SK-N-MC (cell line): Measurements from ENCODE around the gene TPP2.

Experiments used
- DNase-seq: peaks from one replicate; pipeline ENCODE4 v3.0.0-alpha.2; 2011; ENCODE audit warnings: low read depth, low spot score
- H3K27ac ChIP-seq: fragments of 200-600 bp; sonication (generic); 2 replicates; pipeline ENCODE4 v1.5.1; 2016; ENCODE audit warnings: mixed run types
- H3K36me3 ChIP-seq: fragments of 200-600 bp; sonication (generic); 2 replicates; pipeline ENCODE4 v1.6.1; 2017; ENCODE audit warnings: antibody characterized with exemption, low read length, mixed read lengths; ENCODE audit not compliant: insufficient read depth
- H3K4me3 ChIP-seq: fragments of 200-600 bp; sonication (generic); 2 replicates; pipeline ENCODE4 v1.5.1; 2016
- H3K9ac ChIP-seq: fragments of 200-600 bp; sonication (generic); 2 replicates; pipeline ENCODE4 v1.8.0; 2017; ENCODE audit warnings: mixed run types, mixed read lengths; ENCODE audit not compliant: insufficient read length
- H3K9me3 ChIP-seq: fragments of 200-600 bp; sonication (generic); 2 replicates; pipeline ENCODE4 v1.6.1; 2017; ENCODE audit warnings: low read depth, mild to moderate bottlenecking, antibody characterized with exemption, low read length, moderate library complexity, mixed read lengths
- EZH2 ChIP-seq: fragments of 200-600 bp; sonication (generic); IDR thresholded peaks from one replicate; pipeline ENCODE4 v1.6.1; 2017; ENCODE audit warnings: antibody characterized with exemption
- FOXP2 ChIP-seq: optimal IDR thresholded peaks from 2 replicates; pipeline ENCODE3; 2011; ENCODE audit warnings: mild to moderate bottlenecking, moderate library complexity; ENCODE audit not compliant: insufficient read depth; ENCODE audit errors: extremely low read length, control extremely low read depth
- POLR2AphosphoS5 ChIP-seq: IDR thresholded peaks from 2 replicates; pipeline ENCODE4 v1.6.1; 2012; ENCODE audit warnings: mild to moderate bottlenecking, low read depth, low read length, borderline replicate concordance

Gene TPP2

DNA sequence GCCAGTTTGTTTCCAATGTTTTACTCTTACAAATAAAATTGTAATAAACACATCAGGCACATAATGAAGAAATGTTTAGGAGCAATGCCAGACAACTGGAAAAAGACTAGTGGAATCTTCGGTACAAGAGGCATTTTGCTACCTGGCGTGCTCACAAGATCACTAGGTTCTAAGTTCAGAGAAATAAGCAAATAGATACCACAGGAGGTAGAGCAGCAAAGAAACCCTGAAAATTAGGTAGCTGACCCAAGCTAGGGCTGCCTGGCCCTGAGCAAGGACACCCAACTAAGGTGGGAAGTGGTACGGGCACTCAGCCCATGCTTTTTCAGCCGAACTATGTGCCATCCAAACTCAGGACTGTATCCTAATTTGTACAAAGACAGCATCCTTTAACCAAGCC lies 32.2 kb upstream of the TPP2 start:
- Histone ChIP-seq H3K27ac (no peak overlapping the region), H3K36me3 (no peaks in the 10 kb centered on the region; the same call in 1 of the 2 replicates), H3K4me3 (no peak overlapping the region), H3K9ac (no peak overlapping the region), H3K9me3 (no peaks in the 10 kb centered on the region)
- DNase-seq, result no peak
- no peak for TF ChIP-seq EZH2
- no peak for TF ChIP-seq FOXP2
- TF ChIP-seq POLR2AphosphoS5, result no peak

- Histone ChIP-seq H3K9ac (no peak overlapping the region), H3K27ac (no peak overlapping the region), H3K36me3 (no peaks in the 10 kb centered on the region), H3K4me3 (no peak overlapping the region), H3K9me3 (no peaks in the 10 kb centered on the region)
- TF ChIP-seq FOXP2 (no peak), POLR2AphosphoS5 (no peak), EZH2 (no peak)
- DNase-seq, result no peak
Observed at GRCh38 chr13:102566513-102566912, 30.3 kb upstream of the TPP2 start.

DNA sequence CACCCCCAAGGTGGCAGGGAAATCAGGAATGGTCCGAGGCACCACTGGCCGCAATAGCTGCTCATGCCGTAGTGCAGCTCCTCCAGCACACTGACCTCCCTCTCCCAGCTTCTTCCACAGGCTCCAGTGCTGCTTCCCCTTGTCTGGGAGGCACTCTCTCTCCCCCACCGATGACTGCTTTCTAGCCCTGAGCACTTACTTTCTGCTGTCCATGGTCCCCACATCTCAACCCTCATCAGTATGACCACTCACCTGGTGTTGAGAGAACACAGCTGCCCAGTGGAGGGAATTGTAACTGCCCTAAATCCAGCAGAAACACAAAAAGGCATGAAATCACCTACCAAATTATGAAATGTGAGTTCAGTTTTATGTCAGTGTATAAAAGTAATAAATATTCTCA lies 28.9 kb upstream of the TPP2 start:
- TF ChIP-seq EZH2 (no peak), FOXP2 (no peak), POLR2AphosphoS5 (no peak)
- Histone ChIP-seq H3K9ac (no peak overlapping the region), H3K27ac (no peak overlapping the region)

GRCh38 chr13:102569488-102569887 lies 27.3 kb upstream of the TPP2 start:
- DNase-seq, result no peak
- Histone ChIP-seq H3K9ac (no peak overlapping the region), H3K36me3 (no peaks in the 10 kb centered on the region), H3K4me3 (no peak overlapping the region), H3K9me3 (no peaks in the 10 kb centered on the region), H3K27ac (peak overlapping the region; percentile 87)
- TF ChIP-seq EZH2 (no peak), POLR2AphosphoS5 (no peak), FOXP2 (no peak)

More for the DNA sequence above, 28.9 kb upstream of the TPP2 start:
- H3K9me3 ChIP-seq, result no peaks in the 10 kb centered on the region
- no peak overlapping the region for H3K4me3 ChIP-seq
- DNase-seq, result no peak
- H3K36me3 ChIP-seq, result no peaks in the 10 kb centered on the region

DNA sequence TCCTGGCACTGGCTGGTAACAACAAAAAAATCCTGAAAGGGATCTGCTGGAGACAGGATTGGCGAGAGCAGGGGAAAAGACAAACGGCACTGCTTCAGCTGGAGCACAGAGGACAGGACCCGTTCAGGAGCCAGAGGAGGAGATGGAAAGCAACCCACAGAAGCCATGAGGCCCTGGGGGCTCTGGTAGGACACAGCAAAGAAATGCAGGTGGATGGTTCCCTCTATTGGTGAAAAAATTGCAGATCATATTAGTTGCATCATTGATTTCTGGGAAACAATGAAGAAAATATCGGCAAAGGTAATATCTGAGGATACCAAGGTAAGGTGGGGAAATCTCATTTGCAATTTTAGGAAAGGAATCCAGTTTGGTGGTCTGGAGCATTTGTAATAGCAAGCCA lies 25.7 kb upstream of the TPP2 start:
- Histone ChIP-seq H3K9me3 (no peaks in the 10 kb centered on the region), H3K9ac (peak overlapping the region; percentile 23), H3K27ac (peak overlapping the region; percentile 87), H3K4me3 (peak overlapping the region; percentile 62), H3K36me3 (no peaks in the 10 kb centered on the region)
- TF ChIP-seq EZH2, result no peak
- no peak for TF ChIP-seq FOXP2
- TF ChIP-seq POLR2AphosphoS5, result no peak
- DNase-seq, result no peak

DNA sequence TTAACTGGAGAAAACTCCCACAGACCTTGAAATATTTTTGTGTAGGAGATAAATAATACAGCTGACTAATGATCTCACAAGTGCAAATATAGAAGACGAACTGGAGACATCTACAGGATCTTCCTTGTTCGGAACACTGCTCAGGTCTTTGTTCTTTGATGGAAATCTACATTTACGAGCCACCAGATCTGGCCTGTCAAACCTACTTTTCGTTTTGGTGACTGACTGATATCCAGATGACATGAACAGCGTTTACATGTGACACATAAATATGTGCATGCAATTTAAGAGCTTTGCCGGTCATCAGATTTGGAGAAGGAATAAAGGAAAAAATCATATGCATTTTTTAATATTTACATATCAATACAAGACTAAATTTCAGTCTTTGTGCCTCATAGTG lies 24.5 kb upstream of the TPP2 start:
- no peaks in the 10 kb centered on the region for H3K36me3 ChIP-seq
- peak overlapping the region; percentile 14 for H3K9ac ChIP-seq
- peak overlapping the region; percentile 44 for H3K4me3 ChIP-seq
- H3K27ac ChIP-seq, result peak overlapping the region; percentile 49
- H3K9me3 ChIP-seq, result no peaks in the 10 kb centered on the region
- TF ChIP-seq FOXP2 (no peak), EZH2 (no peak), POLR2AphosphoS5 (no peak)
- DNase-seq, result no peak

GRCh38 chr13:102580552-102581169 lies 16.1 kb upstream of the TPP2 start:
- DNase-seq, result no peak
- H3K9me3 ChIP-seq, result no peaks in the 10 kb centered on the region
- TF ChIP-seq EZH2 (no peak), POLR2AphosphoS5 (no peak), FOXP2 (no peak)
- no peak overlapping the region for H3K27ac ChIP-seq
- no peaks in the 10 kb centered on the region for H3K36me3 ChIP-seq
- no peak overlapping the region for H3K9ac ChIP-seq
- H3K4me3 ChIP-seq, result no peak overlapping the region

DNA sequence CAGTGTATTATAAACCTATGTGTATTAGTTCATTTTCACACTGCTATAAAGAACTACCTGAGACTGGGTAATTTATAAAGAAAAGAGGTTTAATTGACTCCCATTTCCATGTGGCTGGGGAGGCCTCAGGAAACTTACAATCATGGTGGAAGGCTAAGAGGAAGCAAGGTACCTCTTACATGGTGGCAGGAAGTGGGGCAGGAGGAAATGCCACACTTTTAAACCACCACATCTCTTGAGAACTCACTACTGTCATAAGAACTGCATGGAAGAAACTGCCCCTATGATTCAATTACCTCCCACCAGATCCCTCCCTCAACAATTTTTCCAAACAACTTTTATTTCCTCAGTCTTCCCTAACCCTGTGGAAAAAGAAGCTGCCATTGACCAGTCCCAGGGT lies 14.5 kb upstream of the TPP2 start:
- Histone ChIP-seq H3K27ac (no peak overlapping the region), H3K36me3 (no peaks in the 10 kb centered on the region), H3K9me3 (no peaks in the 10 kb centered on the region), H3K4me3 (no peak overlapping the region), H3K9ac (no peak overlapping the region)
- no peak for DNase-seq
- no peak for TF ChIP-seq POLR2AphosphoS5
- no peak for TF ChIP-seq FOXP2
- TF ChIP-seq EZH2, result no peak

- Histone ChIP-seq H3K27ac (no peak overlapping the region), H3K36me3 (no peaks in the 10 kb centered on the region), H3K9ac (no peak overlapping the region), H3K4me3 (no peak overlapping the region), H3K9me3 (no peaks in the 10 kb centered on the region)
- TF ChIP-seq FOXP2, result no peak
- TF ChIP-seq POLR2AphosphoS5, result no peak
- no peak for TF ChIP-seq EZH2
- no peak for DNase-seq
Observed at GRCh38 chr13:102584434-102584833, 12.4 kb upstream of the TPP2 start.
